HepG2 (cell line): ENCODE data around the gene POLA1. TPM values are rescaled to one million over a fixed set of nuclear protein-coding genes. Genes with fewer than 3 reads are reported as not detected.

Source experiments
- ATAC-seq: fragments of 200-7000 bp; cut with Tn5 transposase; 3 replicates; pipeline ENCODE4 v1.9.1; 2020; ENCODE audit warnings: mild to moderate bottlenecking, moderate library complexity
- BruUV-seq: library from RNA; stranded (reverse); fragments of 400-500 nt; replicated peaks from 2 replicates; lab custom pipeline; 2021; lab: Mats Ljungman, UMichigan
- CTCF ChIA-PET: fragments of 300-600 bp; formaldehyde crosslinking; extraction: SDS; loops from one replicate; lab custom pipeline; 2021; ENCODE audit warnings: low total read pairs, inconsistent platforms, low intra/inter-chr PET ratio; lab: Yijun Ruan, JAX
- POLR2A ChIA-PET: fragments of 350-600 bp; sonication (Branson Sonifier 250); formaldehyde crosslinking; loops from one replicate; lab custom pipeline; 2020; ENCODE audit warnings: antibody characterized with exemption, inconsistent platforms; lab: Yijun Ruan, JAX
- DNase-seq: peaks from one replicate; pipeline ENCODE4 v3.0.0-alpha.2; 2015; ENCODE audit warnings: low spot score
- FAIRE-seq: peaks from 3 replicates; lab custom pipeline; 2011; peaks lifted over from hg19 to GRCh38; lab: Jason Lieb, UNC
- H2AFZ ChIP-seq: one replicate; pipeline ENCODE4 v1.6.1; 2011; ENCODE audit warnings: low read length, inconsistent platforms
- H3K27ac ChIP-seq: fragments of 300-600 bp; 3 replicates; pipeline ENCODE4 v1.8.0; 2011; ENCODE audit warnings: mixed run types, mild to moderate bottlenecking, mixed read lengths, low read length, inconsistent platforms; ENCODE audit not compliant: insufficient read depth; ENCODE audit errors: extremely low read length
- H3K27me3 ChIP-seq, 2 experiments: fragments of 200-600 bp in 1 of 2; 2 replicates in 1 of 2; 3 replicates in 1 of 2; pipeline versions ENCODE4 v1.6.0 to v1.8.0; 2011; ENCODE audit warnings: low read length in 2 of 2, mild to moderate bottlenecking in 2 of 2, moderate library complexity in 2 of 2, inconsistent platforms in 1 of 2; ENCODE audit not compliant: insufficient read depth in 2 of 2, control insufficient read depth in 1 of 2
- H3K36me3 ChIP-seq, 2 experiments: fragments of 200-600 bp in 1 of 2; replicated peaks in 1 of 2; 2 replicates in 1 of 2; 3 replicates in 1 of 2; pipeline versions ENCODE4 v1.5.1 to v1.8.0; 2011; ENCODE audit warnings: low read length in 2 of 2, inconsistent platforms in 1 of 2; ENCODE audit not compliant: insufficient read depth in 2 of 2, control insufficient read depth in 1 of 2
- H3K4me1 ChIP-seq: 2 replicates; pipeline ENCODE4 v1.5.1; 2012; ENCODE audit warnings: low read length, inconsistent platforms; ENCODE audit not compliant: insufficient read depth
- H3K4me2 ChIP-seq: 2 replicates; pipeline ENCODE4 v1.6.0; 2011; ENCODE audit warnings: low read depth, low read length, inconsistent platforms
- H3K4me3 ChIP-seq, 3 experiments: fragments of 200-600 bp in 1 of 3; sonication (generic), shearing (Covaris generic) in 1 of 3; replicated peaks in 1 of 3; 2 replicates each; pipeline ENCODE4 v1.5.1; 2011 to 2016; ENCODE audit warnings: low read length in 3 of 3, inconsistent platforms in 2 of 3, low read depth in 2 of 3, mild to moderate bottlenecking in 2 of 3, control low read depth in 1 of 3, mixed read lengths in 1 of 3; ENCODE audit not compliant: insufficient read depth in 1 of 3
- H3K79me2 ChIP-seq: one replicate; pipeline ENCODE4 v1.6.1; 2011; ENCODE audit warnings: low read length, inconsistent platforms; ENCODE audit not compliant: insufficient read depth
- H3K9ac ChIP-seq: 2 replicates; pipeline ENCODE4 v1.6.0; 2011; ENCODE audit warnings: mild to moderate bottlenecking, low read depth, low read length, inconsistent platforms; ENCODE audit not compliant: insufficient read depth
- H3K9me3 ChIP-seq: 2 replicates; pipeline ENCODE4 v1.5.1; 2012; ENCODE audit warnings: mild to moderate bottlenecking, low read length
- H4K20me1 ChIP-seq: 2 replicates; pipeline ENCODE4 v1.6.0; 2011; ENCODE audit warnings: inconsistent platforms, mild to moderate bottlenecking, low read length, moderate library complexity; ENCODE audit not compliant: insufficient read depth
- ELF1 ChIP-seq: sonication (generic); formaldehyde crosslinking; IDR thresholded peaks from 2 replicates; pipeline ENCODE4 v1.4.0; 2020; ENCODE audit warnings: missing genetic modification reagents
- GZF1 ChIP-seq: sonication (generic); formaldehyde crosslinking; IDR thresholded peaks from 2 replicates; pipeline ENCODE4 v1.5.1; 2020; ENCODE audit warnings: mild to moderate bottlenecking, missing genetic modification reagents
- MAF1 ChIP-seq: sonication (generic); formaldehyde crosslinking; IDR thresholded peaks from 2 replicates; pipeline ENCODE4 v1.5.0; 2020; ENCODE audit warnings: missing genetic modification reagents, borderline replicate concordance
- RBM39 ChIP-seq: fragments of 200-400 bp; formaldehyde crosslinking; IDR thresholded peaks from one replicate; pipeline ENCODE4 v1.6.1; 2018; ENCODE audit warnings: antibody characterized with exemption, mild to moderate bottlenecking, low read depth, low read length; ENCODE audit not compliant: poor library complexity, severe bottlenecking
- SOX5 ChIP-seq: IDR thresholded peaks from 2 replicates; pipeline ENCODE4 v1.6.1; 2016; ENCODE audit warnings: borderline replicate concordance
- WGBS: methylation state at CpG from one replicate; pipeline ENCODE4 v1.1.6; 2017; ENCODE audit warnings: low lambda C conversion rate; 5-methylcytosine and 5-hydroxymethylcytosine counted together
- in situ Hi-C: cut with HindIII; loops from 2 replicates; pipeline ENCODE4 v1.10.0; 2017; ENCODE audit warnings: low pct_unique_long_range_greater_than_20kb; ENCODE audit not compliant: extremely low pct_ligation_motif_present
- intact Hi-C: fragments of 100-400 bp; cut with micrococcal nuclease; formaldehyde crosslinking; loops from one replicate; pipeline ENCODE4 v1.10.0; 2022; ENCODE audit not compliant: unreplicated experiment
- polyA plus RNA-seq, 8 experiments: library from polyadenylated mRNA; depleted of rRNA in 3 of 8; stranded (reverse) in 7 of 8; unstranded in 1 of 8; fragments of >200 nt; fragmentation: Illumina TruSeq in 4 of 8; extraction: Trizol in 4 of 8; gene quantifications; 2 replicates each; pipeline versions ENCODE4 v1.2.1 to v1.2.3, GENCODE V29; 2011 to 2016; ENCODE audit warnings: low read depth in 4 of 8, missing spikeins in 1 of 8, mixed read lengths in 1 of 8; ENCODE audit not compliant: insufficient read depth in 1 of 8
- total RNA-seq, 5 experiments: library from RNA; depleted of rRNA; stranded (reverse); fragments of >200 nt; fragmentation: Illumina TruSeq; extraction: Trizol; gene quantifications; 2 replicates each; pipeline ENCODE4 v1.2.3, GENCODE V29; 2016; ENCODE audit warnings: low read depth in 1 of 5
- TF ChIP-seq, protein P1 (sequence below): sonication (generic); formaldehyde crosslinking; IDR thresholded peaks from 2 replicates; pipeline ENCODE4 v1.5.0; 2020; ENCODE audit warnings: missing genetic modification reagents, mild to moderate bottlenecking, borderline replicate concordance

Gene POLA1
- total and polyA plus RNA-seq, 2 of the 13 experiments (the other 11 are each of a cell fraction or from before 2014, with no cell fraction given) = 3.3 to 26.5 TPM

DNA sequence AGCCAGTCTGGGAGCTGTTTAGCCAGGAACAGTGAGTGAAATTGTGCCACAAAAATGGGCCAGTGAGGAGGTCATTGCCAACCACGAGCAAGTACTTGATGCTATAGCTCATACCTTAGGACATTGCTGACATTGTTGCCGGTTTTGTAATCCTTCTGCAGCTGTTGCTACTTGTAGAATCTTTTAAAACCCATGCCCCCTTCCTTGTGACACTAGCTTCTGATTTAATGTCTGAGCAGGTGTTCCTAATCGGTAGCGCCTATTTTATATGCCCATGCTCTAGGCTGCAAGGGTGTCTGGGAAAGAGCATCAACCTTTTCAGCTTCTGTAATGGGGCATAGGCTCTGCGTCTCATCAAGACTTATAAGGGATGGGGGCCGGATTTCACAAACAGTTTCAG is 2.6 kb downstream of the POLA1 start:
- Histone ChIP-seq H3K4me1 (peaks cover 35% of the 10 kb centered on the region), H2AFZ (no peak overlapping the region), H3K27me3 (no peaks in the 10 kb centered on the region), H4K20me1 (no peaks in the 10 kb centered on the region; the same call in 1 of the 2 replicates), H3K9me3 (no peaks in the 10 kb centered on the region)
- no peak for FAIRE-seq
- in situ Hi-C loops = no loop called here
- no TSS peak for BruUV-seq
- CTCF ChIA-PET = no interaction called here
- POLR2A ChIA-PET = no interaction called here
- TF ChIP-seq RBM39 (no peak), GZF1 (CRISPR knock-in tag) (no peak), MAF1 (CRISPR knock-in tag) (no peak), SOX5 (CRISPR knock-in tag) (no peak), ELF1 (no peak)
- TF ChIP-seq, protein P1, sequence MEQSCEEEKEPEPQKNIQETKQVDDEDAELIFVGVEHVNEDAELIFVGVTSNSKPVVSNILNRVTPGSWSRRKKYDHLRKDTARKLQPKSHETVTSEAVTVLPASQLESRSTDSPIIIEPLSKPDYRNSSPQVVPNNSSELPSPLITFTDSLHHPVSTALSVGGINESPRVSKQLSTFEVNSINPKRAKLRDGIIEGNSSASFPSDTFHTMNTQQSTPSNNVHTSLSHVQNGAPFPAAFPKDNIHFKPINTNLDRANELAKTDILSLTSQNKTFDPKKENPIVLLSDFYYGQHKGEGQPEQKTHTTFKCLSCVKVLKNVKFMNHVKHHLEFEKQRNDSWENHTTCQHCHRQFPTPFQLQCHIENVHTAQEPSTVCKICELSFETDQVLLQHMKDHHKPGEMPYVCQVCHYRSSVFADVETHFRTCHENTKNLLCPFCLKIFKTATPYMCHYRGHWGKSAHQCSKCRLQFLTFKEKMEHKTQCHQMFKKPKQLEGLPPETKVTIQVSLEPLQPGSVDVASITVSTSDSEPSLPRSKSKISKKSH (CRISPR knock-in tag) = no peak
- TF ChIP-seq, all 625 proteins: peak for 0
- Histone ChIP-seq H3K4me3 (no peak overlapping the region), H3K4me2 (peak overlapping the region; percentile 36; the same call in 1 of the 2 replicates), H3K36me3 (no peaks in the 10 kb centered on the region; a peak in 1 of 5 replicates), H3K79me2 (peaks cover 40% of the 10 kb centered on the region), H3K9ac (no peak overlapping the region), H3K27ac (no peak overlapping the region)
- ATAC-seq (no peak), DNase-seq (no peak)
- intact Hi-C loops = no loop called here
- 40% methylated on average over 1 of the region's 6 CpGs for WGBS
